GM23338 (cell line): ENCODE results near the gene MAP2K3.
"Not testable (repeated sequence)": the region's sequence is repeated elsewhere in the genome, so short reads cannot be mapped to it uniquely, and the experiment has no call there.

Experiments used
- CREB1 ChIP-seq: fragments of 250-450 bp; sonication (Bioruptor Pico); IDR thresholded peaks from 2 replicates; pipeline ENCODE4 v1.5.0; 2020; ENCODE audit warnings: low read depth, mild to moderate bottlenecking, moderate library complexity
- CTCF ChIP-seq, 2 experiments: fragments of 200-600 bp in 1 of 2; sonication (generic) in 1 of 2; conservative IDR thresholded peaks; 2 replicates each; pipeline versions ENCODE4 v1.5.1 to v1.6.1; 2016 to 2017; ENCODE audit warnings: antibody characterized with exemption in 2 of 2, low read depth in 2 of 2, mild to moderate bottlenecking in 2 of 2, moderate library complexity in 1 of 2
- ETS1 ChIP-seq: IDR thresholded peaks from 2 replicates; pipeline ENCODE4 v1.6.1; 2016; ENCODE audit warnings: antibody characterized with exemption
- EZH2 ChIP-seq: fragments of 200-600 bp; sonication (generic); IDR thresholded peaks from one replicate; pipeline ENCODE4 v1.8.0; 2017; ENCODE audit warnings: antibody characterized with exemption, mild to moderate bottlenecking, low read depth; ENCODE audit not compliant: unreplicated experiment
- EZH2phosphoT487 ChIP-seq: fragments of 200-600 bp; sonication (generic); IDR thresholded peaks from one replicate; pipeline ENCODE4 v1.8.1; 2018; ENCODE audit warnings: antibody characterized with exemption; ENCODE audit not compliant: unreplicated experiment
- JUNB ChIP-seq: IDR thresholded peaks from one replicate; pipeline ENCODE4 v1.6.1; 2016; ENCODE audit warnings: antibody characterized with exemption; ENCODE audit not compliant: unreplicated experiment
- NANOG ChIP-seq: IDR thresholded peaks from 2 replicates; pipeline ENCODE4 v1.6.1; 2016; ENCODE audit warnings: antibody characterized with exemption, borderline replicate concordance
- POLR2AphosphoS5 ChIP-seq: IDR thresholded peaks from 2 replicates; pipeline ENCODE4 v1.6.1; 2016; ENCODE audit warnings: antibody characterized with exemption, low read depth
- REST ChIP-seq: IDR thresholded peaks from one replicate; pipeline ENCODE4 v1.6.1; 2018; ENCODE audit warnings: antibody characterized with exemption; ENCODE audit not compliant: unreplicated experiment
- STAT1 ChIP-seq: IDR thresholded peaks from one replicate; pipeline ENCODE4 v1.6.1; 2016; ENCODE audit warnings: antibody characterized with exemption; ENCODE audit not compliant: unreplicated experiment
- ZNF114 ChIP-seq: fragments of 250-450 bp; sonication (Bioruptor Pico); IDR thresholded peaks from 2 replicates; pipeline ENCODE4 v1.5.0; 2020; ENCODE audit warnings: mild to moderate bottlenecking, moderate library complexity
- ZNF462 ChIP-seq: fragments of 250-450 bp; sonication (Bioruptor Pico); IDR thresholded peaks from 2 replicates; pipeline ENCODE4 v1.5.0; 2020; ENCODE audit warnings: mild to moderate bottlenecking, moderate library complexity

- TF ChIP-seq CREB1 (CRISPR knock-in tag); EZH2; CTCF (conservative IDR thresholded peaks at IDR 0.05; ENCODE audit: low read depth in 2 of 2); EZH2phosphoT487; REST; POLR2AphosphoS5; ETS1; ZNF462 (CRISPR knock-in tag); ZNF114; NANOG; JUNB; STAT1: not testable (repeated sequence)
Measured at GRCh38 chr17:21341925-21342540, 57.5 kb downstream of the MAP2K3 start.
